ENCODE measurements around the gene BHLHE23. TPM values are rescaled to one million over a fixed set of nuclear protein-coding genes. Genes with fewer than 3 reads are reported as not detected.
"Not testable (repeated sequence)": the region's sequence is repeated elsewhere in the genome, so short reads cannot be mapped to it uniquely, and the experiment has no call there.

Gene BHLHE23
- total RNA-seq, 2 donors from 2014 or later = not detected

GRCh38 chr20:63034710-63035602 lies 28.2 kb upstream of the BHLHE23 start:
- H3K4me1 Mint-ChIP-seq (ENCODE audit: low read depth in 2 of 2); ATAC-seq; H3K27ac Mint-ChIP-seq; DNase-seq (ENCODE audit: low spot score); H3K9me3 Mint-ChIP-seq; H3K4me3 Mint-ChIP-seq; H3K36me3 Mint-ChIP-seq: not testable (repeated sequence)
- H3K27me3 Mint-ChIP-seq = peaks cover 23 to 27% of the 10 kb centered on the region in 2 donors

- H3K36me3 Mint-ChIP-seq = no peaks in the 10 kb centered on the region
- H3K9me3 Mint-ChIP-seq = no peaks in the 10 kb centered on the region
- no peak for ATAC-seq
- peaks cover 6% of the 10 kb centered on the region in 2 donors for H3K4me1 Mint-ChIP-seq (ENCODE audit: low read depth in 2 of 2)
- no peak overlapping the region for H3K4me3 Mint-ChIP-seq
- H3K27me3 Mint-ChIP-seq = peaks cover 19 to 20% of the 10 kb centered on the region in 2 donors
- DNase-seq (ENCODE audit: low spot score) = no peak
- H3K27ac Mint-ChIP-seq = no peak overlapping the region
Observed at GRCh38 chr20:63033794-63034709, 27.3 kb upstream of the BHLHE23 start.

- H3K27me3 Mint-ChIP-seq = peaks cover 17 to 20% of the 10 kb centered on the region in 2 donors
- H3K36me3 Mint-ChIP-seq = no peaks in the 10 kb centered on the region
- no peak overlapping the region for H3K27ac Mint-ChIP-seq
- DNase-seq (ENCODE audit: low spot score) = no peak
- ATAC-seq = no peak
- no peaks in the 10 kb centered on the region for H3K9me3 Mint-ChIP-seq
- peaks cover 6% of the 10 kb centered on the region in 2 donors for H3K4me1 Mint-ChIP-seq (ENCODE audit: low read depth in 2 of 2)
- H3K4me3 Mint-ChIP-seq = no peak overlapping the region
Observed at GRCh38 chr20:63032861-63033793, 26.4 kb upstream of the BHLHE23 start.

GRCh38 chr20:63032026-63032800 lies 25.4 kb upstream of the BHLHE23 start:
- DNase-seq (ENCODE audit: low spot score) (peak; percentile 56), ATAC-seq (peak; percentile 3 to 22)
- H3K4me1 Mint-ChIP-seq (ENCODE audit: low read depth in 2 of 2) = peaks cover 6% of the 10 kb centered on the region in 2 donors
- no peaks in the 10 kb centered on the region for H3K36me3 Mint-ChIP-seq
- no peaks in the 10 kb centered on the region for H3K9me3 Mint-ChIP-seq
- no peak overlapping the region for H3K27ac Mint-ChIP-seq
- no peak overlapping the region for H3K4me3 Mint-ChIP-seq
- peaks cover 19 to 20% of the 10 kb centered on the region in 2 donors for H3K27me3 Mint-ChIP-seq

GRCh38 chr20:63031251-63032014 lies 24.7 kb upstream of the BHLHE23 start:
- Mint-ChIP-seq H3K36me3 (no peaks in the 10 kb centered on the region), H3K27me3 (peaks cover 15 to 17% of the 10 kb centered on the region in 2 donors), H3K4me3 (no peak overlapping the region), H3K27ac (no peak overlapping the region), H3K9me3 (no peaks in the 10 kb centered on the region), H3K4me1 (ENCODE audit: low read depth in 2 of 2) (peaks cover 6% of the 10 kb centered on the region in 2 donors)
- DNase-seq (ENCODE audit: low spot score) = peak; percentile 51
- no peak for ATAC-seq

GRCh38 chr20:63029358-63030121 lies 22.8 kb upstream of the BHLHE23 start:
- Mint-ChIP-seq H3K4me3 (no peak overlapping the region), H3K4me1 (ENCODE audit: low read depth in 2 of 2) (peaks cover 6% of the 10 kb centered on the region in 2 donors), H3K36me3 (no peaks in the 10 kb centered on the region), H3K27ac (no peak overlapping the region), H3K27me3 (peaks cover 15 to 21% of the 10 kb centered on the region in 2 donors), H3K9me3 (no peaks in the 10 kb centered on the region)
- DNase-seq (ENCODE audit: low spot score) (peak; percentile 62), ATAC-seq (no peak)

- H3K4me3 Mint-ChIP-seq = no peak overlapping the region
- H3K36me3 Mint-ChIP-seq = no peaks in the 10 kb centered on the region
- H3K27me3 Mint-ChIP-seq = peaks cover 15 to 18% of the 10 kb centered on the region in 2 donors
- H3K4me1 Mint-ChIP-seq (ENCODE audit: low read depth in 2 of 2) = peaks cover 6% of the 10 kb centered on the region in 2 donors
- H3K9me3 Mint-ChIP-seq = no peaks in the 10 kb centered on the region
- DNase-seq (ENCODE audit: low spot score) = peak; percentile 57
- H3K27ac Mint-ChIP-seq = no peak overlapping the region
- ATAC-seq = no peak
Observed at GRCh38 chr20:63028461-63028921, 21.7 kb upstream of the BHLHE23 start.

- H3K27me3 Mint-ChIP-seq = peaks cover 13 to 16% of the 10 kb centered on the region in 2 donors
- ATAC-seq (no peak), DNase-seq (ENCODE audit: low spot score) (peak; percentile 34)
- H3K27ac Mint-ChIP-seq = no peak overlapping the region
- no peaks in the 10 kb centered on the region for H3K9me3 Mint-ChIP-seq
- H3K4me1 Mint-ChIP-seq (ENCODE audit: low read depth in 2 of 2) = peaks cover 3 to 4% of the 10 kb centered on the region in 2 donors
- H3K36me3 Mint-ChIP-seq = no peaks in the 10 kb centered on the region
- H3K4me3 Mint-ChIP-seq = no peak overlapping the region
Observed at GRCh38 chr20:63027922-63028389, 21.2 kb upstream of the BHLHE23 start.

GRCh38 chr20:63027221-63027921 lies 20.6 kb upstream of the BHLHE23 start:
- no peak overlapping the region for H3K27ac Mint-ChIP-seq
- no peaks in the 10 kb centered on the region for H3K4me1 Mint-ChIP-seq (ENCODE audit: low read depth in 2 of 2)
- H3K27me3 Mint-ChIP-seq = peaks cover 8 to 11% of the 10 kb centered on the region in 2 donors
- ATAC-seq (no peak), DNase-seq (ENCODE audit: low spot score) (peak; percentile 45)
- no peaks in the 10 kb centered on the region for H3K9me3 Mint-ChIP-seq
- no peak overlapping the region for H3K4me3 Mint-ChIP-seq
- no peaks in the 10 kb centered on the region for H3K36me3 Mint-ChIP-seq

GRCh38 chr20:63026582-63027165 lies 19.9 kb upstream of the BHLHE23 start:
- Mint-ChIP-seq H3K27ac (no peak overlapping the region), H3K36me3 (no peaks in the 10 kb centered on the region), H3K27me3 (peaks cover 8 to 13% of the 10 kb centered on the region in 2 donors), H3K4me1 (ENCODE audit: low read depth in 2 of 2) (no peaks in the 10 kb centered on the region), H3K4me3 (no peak overlapping the region), H3K9me3 (no peaks in the 10 kb centered on the region)
- ATAC-seq (no peak), DNase-seq (ENCODE audit: low spot score) (peak; percentile 29)
